Measurements from ENCODE around the gene SLC26A1. TPM values are rescaled to one million over a fixed set of nuclear protein-coding genes. Genes with fewer than 3 reads are reported as not detected.
A peak's percentile ranks its signal among the peaks of the same experiment; 100 is the strongest.

SLC26A1 gene
- total and polyA plus RNA-seq, 2 of the 13 experiments (the other 11 are each of a cell fraction or from before 2014, with no cell fraction given) = 5.4 to 22.9 TPM

DNA sequence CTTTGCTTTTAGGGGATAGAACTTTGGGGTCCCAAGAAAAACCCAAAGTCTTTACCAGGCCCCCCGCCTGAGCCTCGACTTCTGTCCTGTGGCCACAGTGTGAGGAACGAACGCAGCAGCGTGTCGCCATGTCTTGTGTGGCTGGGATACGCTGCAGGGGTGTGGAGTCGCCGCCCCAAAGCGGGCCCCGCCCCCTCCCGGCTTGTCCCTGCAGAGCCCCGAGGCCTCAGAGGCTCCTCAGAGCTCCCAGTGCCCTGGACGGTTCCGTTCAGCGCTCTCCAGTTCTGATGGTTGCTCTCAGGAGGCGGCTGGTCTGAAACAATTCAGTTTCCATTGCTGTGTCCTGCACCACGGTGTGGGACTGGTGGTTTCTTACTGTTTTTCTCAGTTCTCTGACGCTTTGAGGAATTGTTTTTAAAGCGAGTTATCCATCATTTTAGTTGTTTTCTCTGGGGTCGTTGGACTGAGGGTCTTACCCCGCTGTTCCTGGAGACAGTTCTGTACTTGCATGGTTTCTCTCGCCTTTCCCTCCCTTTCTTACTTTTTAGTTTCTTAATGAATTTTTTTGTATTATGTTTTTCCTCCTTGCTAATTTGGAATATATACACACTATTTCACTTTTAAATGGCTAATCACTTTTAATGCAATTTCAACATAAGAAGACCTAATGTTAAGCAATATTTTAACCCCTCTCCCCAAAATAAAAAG, 7.9 kb downstream of the SLC26A1 start (continued):
- no peak for TF ChIP-seq MAX (IDR thresholded peaks at IDR 0.05)
- TF ChIP-seq ZSCAN9 (CRISPR knock-in tag; IDR thresholded peaks at IDR 0.05; ENCODE audit: borderline replicate concordance) = 0 out of 2 replicates have a peak, but pooled peaks have one; percentile 36
- TF ChIP-seq, protein P1, sequence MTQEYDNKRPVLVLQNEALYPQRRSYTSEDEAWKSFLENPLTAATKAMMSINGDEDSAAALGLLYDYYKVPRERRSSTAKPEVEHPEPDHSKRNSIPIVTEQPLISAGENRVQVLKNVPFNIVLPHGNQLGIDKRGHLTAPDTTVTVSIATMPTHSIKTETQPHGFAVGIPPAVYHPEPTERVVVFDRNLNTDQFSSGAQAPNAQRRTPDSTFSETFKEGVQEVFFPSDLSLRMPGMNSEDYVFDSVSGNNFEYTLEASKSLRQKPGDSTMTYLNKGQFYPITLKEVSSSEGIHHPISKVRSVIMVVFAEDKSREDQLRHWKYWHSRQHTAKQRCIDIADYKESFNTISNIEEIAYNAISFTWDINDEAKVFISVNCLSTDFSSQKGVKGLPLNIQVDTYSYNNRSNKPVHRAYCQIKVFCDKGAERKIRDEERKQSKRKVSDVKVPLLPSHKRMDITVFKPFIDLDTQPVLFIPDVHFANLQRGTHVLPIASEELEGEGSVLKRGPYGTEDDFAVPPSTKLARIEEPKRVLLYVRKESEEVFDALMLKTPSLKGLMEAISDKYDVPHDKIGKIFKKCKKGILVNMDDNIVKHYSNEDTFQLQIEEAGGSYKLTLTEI (CRISPR knock-in tag; conservative IDR thresholded peaks at IDR 0.05) = no peak
- TF ChIP-seq ARHGAP35 (CRISPR knock-in tag; IDR thresholded peaks at IDR 0.05; ENCODE audit: borderline replicate concordance) = no peak
- no peak for TF ChIP-seq ZNF382 (CRISPR knock-in tag; IDR thresholded peaks at IDR 0.05; ENCODE audit: borderline replicate concordance)
- 0 out of 2 replicates have a peak, but pooled peaks have one; percentile 35 for TF ChIP-seq PITX1 (CRISPR knock-in tag; IDR thresholded peaks at IDR 0.05)
- TF ChIP-seq TOPORS (CRISPR knock-in tag; IDR thresholded peaks at IDR 0.05) = peak; percentile 67; the same call in 1 of the 2 replicates
- TF ChIP-seq ZNF275 (CRISPR knock-in tag; IDR thresholded peaks at IDR 0.05; ENCODE audit: borderline replicate concordance) = no peak
- TF ChIP-seq RBM22 (optimal IDR thresholded peaks at IDR 0.05; ENCODE audit: low read length) = peak; percentile 82
- no peak for TF ChIP-seq ZBTB46 (CRISPR knock-in tag; IDR thresholded peaks at IDR 0.05; ENCODE audit: borderline replicate concordance)
- no peak for TF ChIP-seq RNF2 (conservative IDR thresholded peaks at IDR 0.05; ENCODE audit: low read depth)
- TF ChIP-seq PRMT3 (CRISPR knock-in tag; IDR thresholded peaks at IDR 0.05; ENCODE audit: borderline replicate concordance, low read depth) = no peak
- TF ChIP-seq, protein P2, sequence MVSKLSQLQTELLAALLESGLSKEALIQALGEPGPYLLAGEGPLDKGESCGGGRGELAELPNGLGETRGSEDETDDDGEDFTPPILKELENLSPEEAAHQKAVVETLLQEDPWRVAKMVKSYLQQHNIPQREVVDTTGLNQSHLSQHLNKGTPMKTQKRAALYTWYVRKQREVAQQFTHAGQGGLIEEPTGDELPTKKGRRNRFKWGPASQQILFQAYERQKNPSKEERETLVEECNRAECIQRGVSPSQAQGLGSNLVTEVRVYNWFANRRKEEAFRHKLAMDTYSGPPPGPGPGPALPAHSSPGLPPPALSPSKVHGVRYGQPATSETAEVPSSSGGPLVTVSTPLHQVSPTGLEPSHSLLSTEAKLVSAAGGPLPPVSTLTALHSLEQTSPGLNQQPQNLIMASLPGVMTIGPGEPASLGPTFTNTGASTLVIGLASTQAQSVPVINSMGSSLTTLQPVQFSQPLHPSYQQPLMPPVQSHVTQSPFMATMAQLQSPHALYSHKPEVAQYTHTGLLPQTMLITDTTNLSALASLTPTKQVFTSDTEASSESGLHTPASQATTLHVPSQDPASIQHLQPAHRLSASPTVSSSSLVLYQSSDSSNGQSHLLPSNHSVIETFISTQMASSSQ (IDR thresholded peaks at IDR 0.05; ENCODE audit: low read depth) = no peak
- TF ChIP-seq, protein P2 (CRISPR knock-in tag; IDR thresholded peaks at IDR 0.05; ENCODE audit: borderline replicate concordance) = no peak; the same call in 1 of the 2 replicates
- TF ChIP-seq ZNF790 (CRISPR knock-in tag; IDR thresholded peaks at IDR 0.05; ENCODE audit: borderline replicate concordance) = no peak
- 0 out of 2 replicates have a peak, but pooled peaks have one; percentile 38 for TF ChIP-seq ZBTB42 (CRISPR knock-in tag; IDR thresholded peaks at IDR 0.05)
- TF ChIP-seq ONECUT2 (CRISPR knock-in tag; IDR thresholded peaks at IDR 0.05) = no peak
- TF ChIP-seq ZNF546 (CRISPR knock-in tag; conservative IDR thresholded peaks at IDR 0.05) = no peak
- TF ChIP-seq PLRG1 (conservative IDR thresholded peaks at IDR 0.05) = no peak
- TF ChIP-seq ZC3H13 (CRISPR knock-in tag; IDR thresholded peaks at IDR 0.05) = peak; percentile 21; the same call in 1 of the 2 replicates
- TF ChIP-seq CEBPG (CRISPR knock-in tag; IDR thresholded peaks at IDR 0.05) = no peak

Measured in HepG2 (cell line).